A673 (cell line): ENCODE data around the gene MRPS31. TPM values are rescaled to one million over a fixed set of nuclear protein-coding genes. Genes with fewer than 3 reads are reported as not detected.

Experiments
- BruUV-seq: library from RNA; stranded (reverse); fragments of 400-500 nt; replicated peaks from 2 replicates; lab custom pipeline; 2021; lab: Mats Ljungman, UMichigan
- CTCF ChIA-PET: fragments of 300-600 bp; sonication (Branson Sonifier 250); formaldehyde crosslinking; loops from one replicate; lab custom pipeline; 2022; ENCODE audit warnings: antibody characterized with exemption; lab: Charles Lee
- POLR2A ChIA-PET: fragments of 300-600 bp; sonication (Branson Sonifier 250); formaldehyde crosslinking; loops from one replicate; lab custom pipeline; 2022; ENCODE audit warnings: antibody characterized with exemption; ENCODE audit not compliant: low non-redundant PET; lab: Charles Lee
- DNase-seq: peaks from one replicate; pipeline ENCODE4 v3.0.0-alpha.2; 2015; ENCODE audit warnings: low spot score
- H3K27ac ChIP-seq: fragments of 200-600 bp; sonication (generic); 2 replicates; pipeline ENCODE4 v1.5.1; 2016; ENCODE audit warnings: mixed run types, low read depth, mild to moderate bottlenecking, mixed read lengths, antibody characterized with exemption, low read length; ENCODE audit not compliant: poor library complexity, severe bottlenecking
- H3K27me3 ChIP-seq: fragments of 200-600 bp; sonication (generic); replicated peaks from 2 replicates; pipeline ENCODE4 v1.6.1; 2017; ENCODE audit warnings: mixed run types, low read depth, mild to moderate bottlenecking, mixed read lengths, antibody characterized with exemption, low read length; ENCODE audit not compliant: insufficient read depth, poor library complexity
- H3K36me3 ChIP-seq: fragments of 200-600 bp; sonication (generic); 2 replicates; pipeline ENCODE4 v1.6.1; 2016; ENCODE audit warnings: mixed run types, mild to moderate bottlenecking, mixed read lengths, antibody characterized with exemption, low read length; ENCODE audit not compliant: insufficient read depth, poor library complexity, severe bottlenecking
- H3K4me1 ChIP-seq: fragments of 200-600 bp; sonication (generic); 2 replicates; pipeline ENCODE4 v1.6.1; 2017; ENCODE audit warnings: mixed run types, mild to moderate bottlenecking, mixed read lengths, antibody characterized with exemption, low read length; ENCODE audit not compliant: insufficient read depth, poor library complexity, severe bottlenecking
- H3K4me3 ChIP-seq: fragments of 200-600 bp; sonication (generic); 2 replicates; pipeline ENCODE4 v1.5.1; 2016; ENCODE audit warnings: low read depth, mixed run types, mild to moderate bottlenecking, mixed read lengths, low read length; ENCODE audit not compliant: poor library complexity, severe bottlenecking
- H3K9me3 ChIP-seq: fragments of 200-600 bp; sonication (generic); 2 replicates; pipeline ENCODE4 v1.6.1; 2016; ENCODE audit warnings: mixed run types, low read depth, mild to moderate bottlenecking, mixed read lengths, antibody characterized with exemption, low read length; ENCODE audit not compliant: poor library complexity, severe bottlenecking
- CTCF ChIP-seq: fragments of 300-800, 200-600 bp; sonication (generic); conservative IDR thresholded peaks from 2 replicates; pipeline ENCODE4 v1.5.1; 2017; ENCODE audit warnings: low read depth, mild to moderate bottlenecking, antibody characterized with exemption, low read length, moderate library complexity, mixed read lengths
- EZH2 ChIP-seq: fragments of 200-600 bp; sonication (generic); IDR thresholded peaks from 2 replicates; pipeline ENCODE4 v1.6.1; 2017; ENCODE audit warnings: borderline replicate concordance, low read depth, mild to moderate bottlenecking, mixed read lengths, antibody characterized with exemption, low read length; ENCODE audit not compliant: poor library complexity, severe bottlenecking
- intact Hi-C: fragments of 100-400 bp; cut with micrococcal nuclease; formaldehyde crosslinking; loops from one replicate; pipeline ENCODE4 v1.10.0; 2022; ENCODE audit not compliant: unreplicated experiment
- total RNA-seq: library from RNA; stranded (reverse); gene quantifications from 2 replicates; pipeline ENCODE4 v1.2.3, GENCODE V29; 2021

MRPS31 gene
- total RNA-seq, 1 experiment from 2014 or later: 32.0 TPM

- DNase-seq: no peak
- intact Hi-C loops: no loop called here
- Histone ChIP-seq H3K4me3 (no peak overlapping the region), H3K27me3 (no peaks in the 10 kb centered on the region), H3K4me1 (no peaks in the 10 kb centered on the region), H3K27ac (no peak overlapping the region), H3K36me3 (no peaks in the 10 kb centered on the region), H3K9me3 (no peaks in the 10 kb centered on the region)
- BruUV-seq: no TSS peak
- ChIA-PET POLR2A (no interaction called here), CTCF (no interaction called here)
- TF ChIP-seq EZH2 (no peak), CTCF (no peak)
Observed at GRCh38 chr13:40694426-40694825, 76.6 kb downstream of the MRPS31 start.

GRCh38 chr13:40692946-40693345 lies 78.0 kb downstream of the MRPS31 start:
- TF ChIP-seq EZH2 (no peak), CTCF (no peak)
- H3K4me1 ChIP-seq: no peaks in the 10 kb centered on the region
- no peaks in the 10 kb centered on the region for H3K9me3 ChIP-seq
- ChIA-PET CTCF (no interaction called here), POLR2A (no interaction called here)
- no peak overlapping the region for H3K27ac ChIP-seq
- no peaks in the 10 kb centered on the region for H3K27me3 ChIP-seq
- no peak overlapping the region for H3K4me3 ChIP-seq
- intact Hi-C loops: no loop called here
- BruUV-seq: no TSS peak
- DNase-seq: peak; percentile 50
- H3K36me3 ChIP-seq: no peaks in the 10 kb centered on the region

- no peak for DNase-seq
- Histone ChIP-seq H3K27me3 (no peaks in the 10 kb centered on the region), H3K27ac (no peak overlapping the region), H3K36me3 (no peaks in the 10 kb centered on the region), H3K9me3 (no peaks in the 10 kb centered on the region), H3K4me3 (no peak overlapping the region), H3K4me1 (no peaks in the 10 kb centered on the region)
- POLR2A ChIA-PET: no interaction called here
- intact Hi-C loops: no loop called here
- TF ChIP-seq CTCF: no peak
- no peak for TF ChIP-seq EZH2
- BruUV-seq: no TSS peak
- CTCF ChIA-PET: no interaction called here
Observed at GRCh38 chr13:40688781-40689180, 82.2 kb downstream of the MRPS31 start.
